Smooth muscle cell (in vitro differentiated cells): Measurements from ENCODE around the gene NARF. TPM values are rescaled to one million over a fixed set of nuclear protein-coding genes. Genes with fewer than 3 reads are reported as not detected.

Experiments used
- DNase-seq: peaks from one replicate; lab custom pipeline; 2025; ENCODE audit not compliant: unreplicated experiment; lab: John Stamatoyannopoulos, UW
- H2AFZ ChIP-seq: fragments of 200-600 bp; sonication (generic); 2 replicates; pipeline ENCODE4 v1.6.0; 2016; ENCODE audit warnings: antibody characterized with exemption, low read depth, mild to moderate bottlenecking
- H3F3A ChIP-seq: fragments of 200-600 bp; sonication (generic); 2 replicates; pipeline ENCODE4 v1.6.0; 2017; ENCODE audit warnings: antibody characterized with exemption, low read depth
- H3K27ac ChIP-seq: fragments of 200-600 bp; sonication (generic); 2 replicates; pipeline ENCODE4 v1.5.1; 2016; ENCODE audit warnings: low read depth, mild to moderate bottlenecking
- H3K27me3 ChIP-seq: fragments of 200-600 bp; sonication (generic); 2 replicates; pipeline ENCODE4 v1.6.1; 2016; ENCODE audit warnings: low read depth, mild to moderate bottlenecking
- H3K36me3 ChIP-seq: fragments of 200-600 bp; sonication (generic); 2 replicates; pipeline ENCODE4 v1.5.1; 2016; ENCODE audit warnings: low read depth
- H3K4me1 ChIP-seq: fragments of 200-600 bp; sonication (generic); 2 replicates; pipeline ENCODE4 v1.5.1; 2016; ENCODE audit warnings: low read depth
- H3K4me2 ChIP-seq: fragments of 200-600 bp; sonication (generic); 2 replicates; pipeline ENCODE4 v1.6.0; 2016; ENCODE audit warnings: mild to moderate bottlenecking
- H3K4me3 ChIP-seq: fragments of 200-600 bp; sonication (generic); 2 replicates; pipeline ENCODE4 v1.5.1; 2016; ENCODE audit warnings: mild to moderate bottlenecking
- H3K79me2 ChIP-seq: fragments of 200-600 bp; sonication (generic); 2 replicates; pipeline ENCODE4 v1.6.0; 2016; ENCODE audit warnings: low read depth, mild to moderate bottlenecking
- H3K9ac ChIP-seq: fragments of 200-600 bp; sonication (generic); 2 replicates; pipeline ENCODE4 v1.6.0; 2016; ENCODE audit warnings: low read depth
- H3K9me3 ChIP-seq: fragments of 200-600 bp; sonication (generic); replicated peaks from 2 replicates; pipeline ENCODE4 v1.5.1; 2016; ENCODE audit warnings: low read depth
- H4K20me1 ChIP-seq: fragments of 200-600 bp; sonication (generic); 2 replicates; pipeline ENCODE4 v1.6.0; 2016; ENCODE audit warnings: low read depth
- CTCF ChIP-seq: fragments of 200-600 bp; sonication (generic); IDR thresholded peaks from 2 replicates; pipeline ENCODE4 v1.5.1; 2017; ENCODE audit warnings: borderline replicate concordance, mild to moderate bottlenecking, antibody characterized with exemption; ENCODE audit not compliant: insufficient read depth, poor library complexity, severe bottlenecking
- WGBS: methylation state at CpG from one replicate; pipeline ENCODE4 v1.1.7; 2016; ENCODE audit warnings: low lambda C conversion rate; 5-methylcytosine and 5-hydroxymethylcytosine counted together
- polyA plus RNA-seq: library from polyadenylated mRNA; unstranded; fragments of >200 nt; fragmentation: Nextera tagmentation; extraction: Ambion mirVana; gene quantifications from 2 replicates; pipeline ENCODE4 v1.2.1, GENCODE V29; 2016
- total RNA-seq: library from RNA; depleted of rRNA; stranded (reverse); fragments of >200 nt; gene quantifications from 2 replicates; pipeline ENCODE4 v1.2.3, GENCODE V29; 2014

The NARF gene
- total and polyA plus RNA-seq, 2 experiments from 2014 or later = 52.0 to 178 TPM

GRCh38 chr17:82438401-82439193 is 19.9 kb upstream of the NARF start:
- Histone ChIP-seq H3K79me2 (no peaks in the 10 kb centered on the region), H3K4me3 (no peak overlapping the region), H3K36me3 (no peaks in the 10 kb centered on the region), H4K20me1 (no peaks in the 10 kb centered on the region), H3K9ac (no peak overlapping the region), H3K4me1 (no peaks in the 10 kb centered on the region), H3F3A (no peaks in the 10 kb centered on the region), H3K27me3 (no peaks in the 10 kb centered on the region), H2AFZ (no peak overlapping the region), H3K27ac (no peak overlapping the region), H3K9me3 (no peaks in the 10 kb centered on the region), H3K4me2 (no peak overlapping the region)
- no peak for DNase-seq
- no peak for TF ChIP-seq CTCF
- 97% methylated on average over 26 of the region's 26 CpGs for WGBS

- no peaks in the 10 kb centered on the region for H3K79me2 ChIP-seq
- WGBS = 94% methylated on average over 29 of the region's 29 CpGs
- no peak overlapping the region for H3K4me2 ChIP-seq
These were observed 19.2 kb upstream of the NARF start for GRCh38 chr17:82439194-82439828.

GRCh38 chr17:82439829-82440365 is 18.6 kb upstream of the NARF start:
- Histone ChIP-seq H3K9ac (no peak overlapping the region), H2AFZ (no peak overlapping the region), H4K20me1 (no peaks in the 10 kb centered on the region), H3F3A (no peaks in the 10 kb centered on the region), H3K4me2 (no peak overlapping the region), H3K27me3 (no peaks in the 10 kb centered on the region), H3K4me3 (no peak overlapping the region), H3K27ac (no peak overlapping the region), H3K4me1 (no peaks in the 10 kb centered on the region), H3K36me3 (no peaks in the 10 kb centered on the region), H3K9me3 (no peaks in the 10 kb centered on the region), H3K79me2 (no peaks in the 10 kb centered on the region)
- TF ChIP-seq CTCF = no peak
- DNase-seq = no peak
- WGBS = 95% methylated on average over 27 of the region's 34 CpGs

More at GRCh38 chr17:82439194-82439828, 19.2 kb upstream of the NARF start:
- Histone ChIP-seq H3F3A (no peaks in the 10 kb centered on the region), H3K4me3 (no peak overlapping the region), H3K27me3 (no peaks in the 10 kb centered on the region), H3K9me3 (no peaks in the 10 kb centered on the region), H4K20me1 (no peaks in the 10 kb centered on the region), H3K36me3 (no peaks in the 10 kb centered on the region), H2AFZ (no peak overlapping the region), H3K9ac (no peak overlapping the region), H3K4me1 (no peaks in the 10 kb centered on the region), H3K27ac (no peak overlapping the region)
- DNase-seq = no peak
- TF ChIP-seq CTCF = no peak
